Activated CD8-positive, alpha-beta T cell treated with anti-CD3 and anti-CD28 coated beads, Interleukin-2, amount 10 ng/mL, durations not matched to agents 7 days and 5 days (primary cell): ENCODE results near the gene STYK1. TPM values are rescaled to one million over a fixed set of nuclear protein-coding genes. Genes with fewer than 3 reads are reported as not detected.
A peak's percentile ranks its signal among the peaks of the same experiment; 100 is the strongest.
"Not testable (repeated sequence)": the region's sequence is repeated elsewhere in the genome, so short reads cannot be mapped to it uniquely, and the experiment has no call there.

ENCODE experiments used
- ATAC-seq: fragments of 150-1000 bp; cut with Tn5 transposase; one replicate; pipeline ENCODE4 v1.10.0; 2021; ENCODE audit warnings: moderate library complexity
- CTCF ChIA-PET: fragments of 350-600 bp; sonication (Branson Sonifier 250); formaldehyde crosslinking; loops from one replicate; lab custom pipeline; 2021; ENCODE audit warnings: antibody characterized with exemption; lab: Charles Lee
- POLR2A ChIA-PET: fragments of 350-600 bp; sonication (Branson Sonifier 250); formaldehyde crosslinking; loops from one replicate; lab custom pipeline; 2021; ENCODE audit warnings: antibody characterized with exemption; lab: Charles Lee
- DNase-seq: peaks from one replicate; pipeline ENCODE4 v3.0.0-alpha.2; 2020
- H3K27ac Mint-ChIP-seq: one replicate; pipeline ENCODE4 v1.8.0; 2021; ENCODE audit warnings: mild to moderate bottlenecking, mixed read lengths
- H3K27me3 Mint-ChIP-seq: one replicate; pipeline ENCODE4 v1.8.0; 2021; ENCODE audit warnings: low read depth, mixed read lengths
- H3K36me3 Mint-ChIP-seq: one replicate; pipeline ENCODE4 v1.8.0; 2021; ENCODE audit warnings: low read depth, mixed read lengths
- H3K4me1 Mint-ChIP-seq: one replicate; pipeline ENCODE4 v1.8.0; 2021; ENCODE audit warnings: low read depth, mixed read lengths
- H3K4me3 Mint-ChIP-seq: one replicate; pipeline ENCODE4 v1.8.0; 2021; ENCODE audit warnings: mild to moderate bottlenecking, mixed read lengths
- H3K9me3 Mint-ChIP-seq: one replicate; pipeline ENCODE4 v1.8.0; 2022; ENCODE audit warnings: mixed read lengths; ENCODE audit not compliant: insufficient read depth
- total RNA-seq, 2 experiments: library from RNA; stranded (reverse); gene quantifications; one replicate each; pipeline ENCODE4 v1.2.3, GENCODE V29; 2021

STYK1 gene
- total RNA-seq, 2 experiments from 2014 or later = 5.3 to 5.9 TPM

- DNase-seq (no peak), ATAC-seq (no peak)
- no peaks in the 10 kb centered on the region for H3K9me3 Mint-ChIP-seq
- ChIA-PET CTCF (no interaction called here), POLR2A (no interaction called here)
- H3K4me1 Mint-ChIP-seq = peaks cover 8% of the 10 kb centered on the region
- no peak overlapping the region for H3K4me3 Mint-ChIP-seq
- H3K36me3 Mint-ChIP-seq = peaks cover 12% of the 10 kb centered on the region
- H3K27me3 Mint-ChIP-seq = no peaks in the 10 kb centered on the region
- no peak overlapping the region for H3K27ac Mint-ChIP-seq
Measured at GRCh38 chr12:10618338-10618987, 55.4 kb downstream of the STYK1 start.

DNA sequence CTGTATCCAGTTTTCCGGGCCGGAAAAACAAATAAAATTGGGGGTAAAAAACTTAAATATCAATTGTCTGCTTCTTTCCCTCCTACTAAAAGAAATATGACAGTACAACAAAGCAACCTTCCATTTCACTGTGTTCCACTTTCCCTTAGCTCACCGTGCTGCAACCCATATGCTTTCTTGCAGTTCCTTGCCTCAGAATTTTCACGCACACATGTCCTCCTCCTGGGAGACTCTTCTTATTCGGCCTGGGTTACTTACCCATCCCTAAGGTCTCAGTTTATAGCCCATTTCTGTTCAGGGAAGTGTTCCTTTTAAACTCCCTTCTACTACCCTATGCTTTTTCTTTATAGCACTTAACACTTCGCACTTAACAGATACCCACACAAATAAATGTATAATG is 56.0 kb downstream of the STYK1 start:
- H3K27me3 Mint-ChIP-seq = no peaks in the 10 kb centered on the region
- DNase-seq = no peak
- no peak overlapping the region for H3K4me3 Mint-ChIP-seq
- ChIA-PET CTCF (no interaction called here), POLR2A (no interaction called here)
- H3K9me3 Mint-ChIP-seq = no peaks in the 10 kb centered on the region
- peaks cover 8% of the 10 kb centered on the region for H3K4me1 Mint-ChIP-seq
- ATAC-seq = no peak
- no peak overlapping the region for H3K27ac Mint-ChIP-seq
- peaks cover 17% of the 10 kb centered on the region for H3K36me3 Mint-ChIP-seq

DNA sequence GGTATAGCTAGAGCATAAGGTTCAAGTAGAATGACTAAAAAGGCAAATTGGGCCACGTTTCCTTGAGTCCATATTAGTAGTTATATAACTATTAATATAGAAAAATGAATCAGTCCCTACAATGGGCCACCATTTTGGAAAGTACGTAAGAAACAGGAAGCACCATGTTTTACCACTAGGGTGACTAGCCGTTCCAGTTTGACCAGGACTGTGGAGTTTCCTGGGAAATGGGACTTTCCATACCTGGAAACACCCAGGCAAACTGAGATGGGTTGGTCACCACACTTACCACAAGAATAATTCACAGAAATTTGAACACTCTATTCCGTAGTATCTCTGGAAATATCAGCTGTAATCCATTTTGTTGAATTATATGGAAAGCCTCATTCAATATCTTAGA is 58.3 kb downstream of the STYK1 start:
- peaks cover 29% of the 10 kb centered on the region for H3K4me1 Mint-ChIP-seq
- peaks cover 30% of the 10 kb centered on the region for H3K36me3 Mint-ChIP-seq
- no peaks in the 10 kb centered on the region for H3K9me3 Mint-ChIP-seq
- ATAC-seq (no peak), DNase-seq (no peak)
- ChIA-PET CTCF (interaction anchor here (3.2 kb wide), 1 partner anchor 134 kb away, joined by 15 read pairs; no protein-coding TSS in a partner anchor), POLR2A (no interaction called here)
- no peak overlapping the region for H3K4me3 Mint-ChIP-seq
- H3K27ac Mint-ChIP-seq = peak overlapping the region; percentile 20
- no peaks in the 10 kb centered on the region for H3K27me3 Mint-ChIP-seq

DNA sequence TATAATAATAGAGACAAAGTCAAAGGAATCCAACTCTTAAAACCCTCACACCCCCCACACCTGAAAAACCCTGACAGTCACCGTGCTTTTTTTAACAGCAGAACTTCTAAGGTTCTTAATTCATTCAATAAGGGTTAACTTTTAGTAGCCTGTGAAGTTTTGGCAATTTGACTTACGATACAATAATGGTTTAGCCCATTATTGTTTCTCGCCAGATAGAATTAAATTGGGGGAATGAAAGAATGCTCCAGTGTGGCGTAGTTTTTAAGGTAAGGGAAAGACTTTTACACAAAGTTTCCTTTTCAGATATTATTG is 59.8 kb downstream of the STYK1 start:
- H3K4me3 Mint-ChIP-seq = peak overlapping the region; percentile 99
- DNase-seq (no peak), ATAC-seq (no peak)
- H3K27me3 Mint-ChIP-seq = no peaks in the 10 kb centered on the region
- CTCF ChIA-PET = interaction anchor here (1.2 to 3.2 kb wide), 2 partner anchors 136 to 248 kb away, joined by 3 to 15 read pairs; no protein-coding TSS in a partner anchor
- H3K36me3 Mint-ChIP-seq = peaks cover 36% of the 10 kb centered on the region
- H3K27ac Mint-ChIP-seq = peak overlapping the region; percentile 100
- POLR2A ChIA-PET = interaction anchor here (0.6 to 2.2 kb wide), 12 partner anchors 12 to 932 kb away, joined by 3 to 10 read pairs (median 6); partner anchors contain the start of genes SMIM10L1 and YBX3
- peaks cover 38% of the 10 kb centered on the region for H3K4me1 Mint-ChIP-seq
- no peaks in the 10 kb centered on the region for H3K9me3 Mint-ChIP-seq

DNA sequence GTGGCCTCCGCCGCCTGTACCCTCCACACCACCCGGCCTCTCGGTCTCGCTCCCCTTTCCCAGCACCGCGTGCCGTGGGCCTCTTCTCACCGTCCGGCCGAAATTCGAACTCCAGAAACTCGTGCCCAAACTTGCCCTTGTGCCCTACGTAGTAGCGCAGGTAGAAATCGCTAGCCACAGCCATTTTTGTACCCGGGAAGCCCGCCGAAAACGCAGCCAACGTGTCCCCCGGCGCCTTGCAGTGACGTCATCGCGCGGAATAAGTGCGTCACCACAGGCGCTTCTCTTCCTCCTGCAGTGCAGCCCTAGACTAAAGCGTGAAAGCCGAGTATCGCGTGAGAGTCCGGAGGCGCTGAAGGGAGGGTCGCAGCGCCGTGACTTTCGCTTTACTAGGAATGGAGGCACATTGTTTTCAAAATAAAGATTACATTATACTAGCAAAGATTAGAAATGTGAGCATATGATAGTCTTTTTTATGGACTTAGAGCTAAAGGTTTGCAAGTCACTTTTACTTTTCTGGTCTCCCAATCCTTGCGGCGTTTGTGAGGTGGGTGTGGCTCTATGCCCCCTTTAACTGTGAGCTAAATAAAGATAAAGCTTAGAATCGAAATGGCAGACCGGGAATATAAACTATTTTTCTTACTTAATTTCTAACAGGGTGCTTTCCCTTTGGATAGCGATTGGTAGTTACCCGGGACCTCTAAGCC is 60.4 kb downstream of the STYK1 start, which contains the start of gene MAGOHB:
TSS of gene MAGOHB (minus strand) at position 261 of the 707 bp plus-strand sequence. CDS start at position 184, 77 bp downstream.
- no peaks in the 10 kb centered on the region for H3K9me3 Mint-ChIP-seq
- ChIA-PET CTCF (interaction anchor here (1.2 to 3.2 kb wide), 2 partner anchors 136 to 247 kb away, joined by 3 to 15 read pairs; no protein-coding TSS in a partner anchor), POLR2A (interaction anchor here (0.5 to 2.2 kb wide), 19 partner anchors 10 to 932 kb away, joined by 3 to 10 read pairs (median 4); partner anchors contain the start of genes SMIM10L1 and YBX3)
- peaks cover 41% of the 10 kb centered on the region for H3K36me3 Mint-ChIP-seq
- ATAC-seq (peak; percentile 97), DNase-seq (peak; percentile 99)
- peaks cover 39% of the 10 kb centered on the region for H3K4me1 Mint-ChIP-seq
- H3K4me3 Mint-ChIP-seq = peak within 1 kb of the TSS; percentile 99
- no peaks in the 10 kb centered on the region for H3K27me3 Mint-ChIP-seq
- H3K27ac Mint-ChIP-seq = peak within 1 kb of the TSS; percentile 100

GRCh38 chr12:10612984-10613348 is 60.9 kb downstream of the STYK1 start:
- POLR2A ChIA-PET = interaction anchor here (0.5 to 2.2 kb wide), 13 partner anchors 10 to 748 kb away, joined by 3 to 10 read pairs (median 6); partner anchors contain the start of genes SMIM10L1 and YBX3

DNA sequence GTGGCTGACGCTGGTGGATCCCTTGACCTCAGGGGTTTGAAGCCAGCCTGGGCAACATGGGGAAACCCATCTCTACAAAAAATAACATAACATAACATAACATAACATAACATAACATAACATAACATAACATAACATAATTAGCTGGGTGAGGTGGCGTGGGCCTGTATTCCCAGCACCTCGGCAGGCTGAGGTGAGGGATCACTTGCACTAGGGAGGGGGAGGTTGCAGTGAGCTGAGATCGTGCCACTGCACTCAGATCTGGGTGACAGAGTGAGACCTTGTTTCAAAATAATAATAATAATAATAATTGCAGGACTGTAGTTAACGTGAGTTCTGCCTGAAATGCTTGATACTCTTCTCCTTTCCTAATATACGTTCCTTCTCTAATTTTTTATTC is 61.7 kb downstream of the STYK1 start:
- ATAC-seq = no peak
- Mint-ChIP-seq H3K36me3 (peaks cover 54% of the 10 kb centered on the region), H3K27ac (peak overlapping the region; percentile 100), H3K9me3 (no peaks in the 10 kb centered on the region), H3K4me1 (peaks cover 40% of the 10 kb centered on the region), H3K4me3 (peak overlapping the region; percentile 99), H3K27me3 (no peaks in the 10 kb centered on the region)
- ChIA-PET CTCF (interaction anchor here (0.8 to 1.1 kb wide), 2 partner anchors 138 to 376 kb away, joined by 3 to 5 read pairs; no protein-coding TSS in a partner anchor), POLR2A (interaction anchor here (1.3 to 2.2 kb wide), 2 partner anchors 59 to 560 kb away, joined by 5 to 9 read pairs; partner anchors contain the start of gene SMIM10L1)
- DNase-seq = no peak

More at GRCh38 chr12:10612984-10613348, 60.9 kb downstream of the STYK1 start:
- CTCF ChIA-PET = interaction anchor here (3.2 kb wide), 1 partner anchor 137 kb away, joined by 15 read pairs; no protein-coding TSS in a partner anchor
- peaks cover 39% of the 10 kb centered on the region for H3K4me1 Mint-ChIP-seq
- H3K36me3 Mint-ChIP-seq = peaks cover 45% of the 10 kb centered on the region
- H3K27me3 Mint-ChIP-seq = no peaks in the 10 kb centered on the region
- peak; percentile 27 for ATAC-seq
- peak overlapping the region; percentile 99 for H3K4me3 Mint-ChIP-seq
- H3K9me3 Mint-ChIP-seq = no peaks in the 10 kb centered on the region
- peak overlapping the region; percentile 100 for H3K27ac Mint-ChIP-seq
- peak; percentile 28 for DNase-seq

DNA sequence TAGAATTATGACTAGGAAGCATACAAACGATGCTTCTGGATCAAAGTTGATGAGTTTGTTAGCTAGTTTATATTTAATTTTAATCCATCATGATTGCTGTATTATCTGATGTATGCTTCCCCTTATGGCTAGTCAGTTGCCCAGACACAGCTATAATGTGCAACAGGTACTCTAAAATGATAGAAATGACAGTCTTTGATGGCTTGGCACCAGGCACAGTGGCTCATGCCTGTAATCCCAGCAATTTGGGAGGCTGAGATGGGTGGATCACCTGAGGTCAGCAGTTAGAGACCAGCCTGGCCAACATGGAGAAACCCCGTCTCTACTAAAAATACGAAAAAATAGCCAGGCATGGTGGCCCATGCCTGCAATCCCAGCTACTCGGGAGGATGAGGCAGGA is 62.6 kb downstream of the STYK1 start:
- not testable (repeated sequence) for H3K27ac Mint-ChIP-seq, H3K4me3 Mint-ChIP-seq, ATAC-seq, DNase-seq, H3K9me3 Mint-ChIP-seq, H3K27me3 Mint-ChIP-seq
- Mint-ChIP-seq H3K36me3 (peaks cover 59% of the 10 kb centered on the region), H3K4me1 (peaks cover 42% of the 10 kb centered on the region)
- ChIA-PET CTCF (interaction anchor here (0.8 to 1.1 kb wide), 3 partner anchors 139 to 397 kb away, joined by 3 to 5 read pairs (median 3); no protein-coding TSS in a partner anchor), POLR2A (interaction anchor here (0.7 kb wide), 1 partner anchor 22 kb away, joined by 3 read pairs; no protein-coding TSS in a partner anchor)

GRCh38 chr12:10610188-10610587 is 63.7 kb downstream of the STYK1 start:
- H3K27ac Mint-ChIP-seq = no peak overlapping the region
- ChIA-PET CTCF (no interaction called here), POLR2A (interaction anchor here (0.6 kb wide), 1 partner anchor 339 kb away, joined by 3 read pairs; no protein-coding TSS in a partner anchor)
- no peak overlapping the region for H3K4me3 Mint-ChIP-seq
- DNase-seq (no peak), ATAC-seq (no peak)
- no peaks in the 10 kb centered on the region for H3K27me3 Mint-ChIP-seq
- peaks cover 65% of the 10 kb centered on the region for H3K36me3 Mint-ChIP-seq
- peaks cover 40% of the 10 kb centered on the region for H3K4me1 Mint-ChIP-seq
- H3K9me3 Mint-ChIP-seq = no peaks in the 10 kb centered on the region

GRCh38 chr12:10607885-10608458 is 65.9 kb downstream of the STYK1 start:
- Mint-ChIP-seq H3K27me3 (no peaks in the 10 kb centered on the region), H3K4me1 (peaks cover 42% of the 10 kb centered on the region), H3K9me3 (no peaks in the 10 kb centered on the region), H3K4me3 (no peak overlapping the region), H3K36me3 (peaks cover 74% of the 10 kb centered on the region), H3K27ac (no peak overlapping the region)
- peak; percentile 37 for DNase-seq
- ChIA-PET POLR2A (interaction anchor here (0.6 kb wide), 1 partner anchor 374 kb away, joined by 3 read pairs; no protein-coding TSS in a partner anchor), CTCF (interaction anchor here (0.7 to 1.6 kb wide), 7 partner anchors 11 to 372 kb away, joined by 3 to 6 read pairs (median 4); no protein-coding TSS in a partner anchor)
- ATAC-seq = no peak

GRCh38 chr12:10601860-10602259 is 72.0 kb downstream of the STYK1 start:
- H3K36me3 Mint-ChIP-seq = peaks cover 48% of the 10 kb centered on the region
- no peak for ATAC-seq
- H3K4me3 Mint-ChIP-seq = no peak overlapping the region
- H3K27ac Mint-ChIP-seq = no peak overlapping the region
- no peaks in the 10 kb centered on the region for H3K27me3 Mint-ChIP-seq
- ChIA-PET CTCF (no interaction called here), POLR2A (interaction anchor here (1.8 kb wide), 1 partner anchor 12 kb away, joined by 10 read pairs; the partner anchor contains the start of gene MAGOHB)
- DNase-seq = no peak
- no peaks in the 10 kb centered on the region for H3K9me3 Mint-ChIP-seq
- peaks cover 20% of the 10 kb centered on the region for H3K4me1 Mint-ChIP-seq
